HEK293 (cell line): ENCODE results near the gene ZER1.

Experiments used
- GLI4 ChIP-seq: fragments of 450-650 bp; formaldehyde crosslinking; IDR thresholded peaks from 2 replicates; pipeline ENCODE4 v1.5.1; 2016; ENCODE audit warnings: missing biosample characterization, missing genetic modification characterization
- MZF1 ChIP-seq: fragments of 450-650 bp; formaldehyde crosslinking; IDR thresholded peaks from 2 replicates; pipeline ENCODE4 v1.5.1; 2017; ENCODE audit warnings: missing biosample characterization, missing genetic modification characterization, borderline replicate concordance
- SETDB1 ChIP-seq: IDR thresholded peaks from one replicate; pipeline ENCODE4 v1.6.1; 2017; ENCODE audit warnings: mild to moderate bottlenecking, low read length, moderate library complexity, mixed read lengths; ENCODE audit not compliant: insufficient read length
- SP2 ChIP-seq: fragments of 450-650 bp; formaldehyde crosslinking; IDR thresholded peaks from 2 replicates; pipeline ENCODE4 v1.5.1; 2016; ENCODE audit warnings: missing biosample characterization, missing genetic modification characterization
- ZFP69B ChIP-seq: fragments of 450-650 bp; formaldehyde crosslinking; IDR thresholded peaks from 2 replicates; pipeline ENCODE4 v1.5.1; 2016; ENCODE audit warnings: missing biosample characterization, missing genetic modification characterization
- ZNF24 ChIP-seq: fragments of 450-650 bp; formaldehyde crosslinking; IDR thresholded peaks from 2 replicates; pipeline ENCODE4 v1.5.1; 2016; ENCODE audit warnings: missing biosample characterization, missing genetic modification characterization
- ZNF274 ChIP-seq, 2 experiments: fragments of 200-500 bp in 1 of 2; fragments of 450-650 bp in 1 of 2; sonication (Bioruptor generic) in 1 of 2; formaldehyde crosslinking in 1 of 2; IDR thresholded peaks; 2 replicates each; pipeline versions ENCODE4 v1.5.1 to v1.6.1; 2014 to 2016; ENCODE audit warnings: borderline replicate concordance in 1 of 2, inconsistent platforms in 1 of 2, low read length in 1 of 2, missing biosample characterization in 1 of 2, missing genetic modification characterization in 1 of 2
- TF ChIP-seq, protein P1 (sequence below): fragments of 450-650 bp; formaldehyde crosslinking; optimal IDR thresholded peaks from 2 replicates; pipeline ENCODE3; 2016; ENCODE audit warnings: missing biosample characterization, mild to moderate bottlenecking, missing genetic modification characterization
- TF ChIP-seq, protein P2 (sequence below): fragments of 450-650 bp; formaldehyde crosslinking; IDR thresholded peaks from 2 replicates; pipeline ENCODE4 v1.5.1; 2016; ENCODE audit warnings: missing biosample characterization, missing genetic modification characterization

DNA sequence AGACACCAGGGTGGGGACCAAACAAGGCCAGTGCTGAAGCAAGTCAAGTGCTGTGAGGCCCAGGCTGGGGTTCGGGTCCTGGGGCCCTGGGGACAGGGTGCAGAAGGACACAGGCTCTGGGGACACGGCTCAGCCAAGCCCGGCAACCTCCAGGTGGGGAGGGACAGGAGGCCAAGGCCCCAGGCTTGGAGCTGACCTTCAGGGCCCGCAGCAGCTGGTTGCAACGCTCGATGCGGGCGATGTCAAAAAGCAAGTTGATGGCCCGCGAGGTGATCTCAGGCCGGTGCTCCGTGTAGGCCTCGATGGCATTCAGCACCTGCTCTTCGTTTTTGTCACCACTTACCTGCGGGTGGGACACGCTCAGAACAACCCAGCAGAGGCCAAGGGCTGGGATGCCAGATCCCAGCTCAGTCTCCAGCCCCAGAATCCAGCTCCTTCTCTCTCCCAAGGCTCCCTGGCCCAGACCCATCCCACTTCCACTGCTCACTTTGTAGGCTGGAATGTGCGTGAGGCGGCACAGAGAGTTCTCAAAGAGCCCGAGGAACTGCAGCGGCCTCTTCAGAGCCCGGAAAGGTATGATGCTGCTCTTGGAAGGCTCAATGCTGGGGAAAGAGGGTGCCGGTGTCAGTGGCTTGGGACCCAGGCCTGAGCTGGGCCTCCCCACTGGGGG lies 20.7 kb downstream of the ZER1 start:
- no peak for TF ChIP-seq ZNF274 (IDR thresholded peaks at IDR 0.05; ENCODE audit: low read length)
- no peak for TF ChIP-seq ZNF274 (tag by site-specific recombination; IDR thresholded peaks at IDR 0.05; ENCODE audit: borderline replicate concordance)
- no peak for TF ChIP-seq ZNF24 (tag by site-specific recombination)
- no peak for TF ChIP-seq SP2 (tag by site-specific recombination)
- TF ChIP-seq GLI4 (tag by site-specific recombination), result peak; percentile 91; the same call in 1 of the 2 replicates
- TF ChIP-seq ZFP69B (tag by site-specific recombination), result no peak
- TF ChIP-seq SETDB1, result no peak
- TF ChIP-seq, protein P1, sequence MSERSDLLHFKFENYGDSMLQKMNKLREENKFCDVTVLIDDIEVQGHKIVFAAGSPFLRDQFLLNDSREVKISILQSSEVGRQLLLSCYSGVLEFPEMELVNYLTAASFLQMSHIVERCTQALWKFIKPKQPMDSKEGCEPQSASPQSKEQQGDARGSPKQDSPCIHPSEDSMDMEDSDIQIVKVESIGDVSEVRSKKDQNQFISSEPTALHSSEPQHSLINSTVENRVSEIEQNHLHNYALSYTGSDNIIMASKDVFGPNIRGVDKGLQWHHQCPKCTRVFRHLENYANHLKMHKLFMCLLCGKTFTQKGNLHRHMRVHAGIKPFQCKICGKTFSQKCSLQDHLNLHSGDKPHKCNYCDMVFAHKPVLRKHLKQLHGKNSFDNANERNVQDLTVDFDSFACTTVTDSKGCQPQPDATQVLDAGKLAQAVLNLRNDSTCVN (tag by site-specific recombination), result no peak
- no peak for TF ChIP-seq MZF1 (tag by site-specific recombination)
- TF ChIP-seq, protein P2, sequence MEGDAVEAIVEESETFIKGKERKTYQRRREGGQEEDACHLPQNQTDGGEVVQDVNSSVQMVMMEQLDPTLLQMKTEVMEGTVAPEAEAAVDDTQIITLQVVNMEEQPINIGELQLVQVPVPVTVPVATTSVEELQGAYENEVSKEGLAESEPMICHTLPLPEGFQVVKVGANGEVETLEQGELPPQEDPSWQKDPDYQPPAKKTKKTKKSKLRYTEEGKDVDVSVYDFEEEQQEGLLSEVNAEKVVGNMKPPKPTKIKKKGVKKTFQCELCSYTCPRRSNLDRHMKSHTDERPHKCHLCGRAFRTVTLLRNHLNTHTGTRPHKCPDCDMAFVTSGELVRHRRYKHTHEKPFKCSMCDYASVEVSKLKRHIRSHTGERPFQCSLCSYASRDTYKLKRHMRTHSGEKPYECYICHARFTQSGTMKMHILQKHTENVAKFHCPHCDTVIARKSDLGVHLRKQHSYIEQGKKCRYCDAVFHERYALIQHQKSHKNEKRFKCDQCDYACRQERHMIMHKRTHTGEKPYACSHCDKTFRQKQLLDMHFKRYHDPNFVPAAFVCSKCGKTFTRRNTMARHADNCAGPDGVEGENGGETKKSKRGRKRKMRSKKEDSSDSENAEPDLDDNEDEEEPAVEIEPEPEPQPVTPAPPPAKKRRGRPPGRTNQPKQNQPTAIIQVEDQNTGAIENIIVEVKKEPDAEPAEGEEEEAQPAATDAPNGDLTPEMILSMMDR (tag by site-specific recombination), result no peak
